Activated T-cell treated with anti-CD3 and anti-CD28 coated beads for 24 hours (primary cell): ENCODE results near the gene RABIF.
"Not testable (repeated sequence)": the region's sequence is repeated elsewhere in the genome, so short reads cannot be mapped to it uniquely, and the experiment has no call there.

Experiments used
- DNase-seq: peaks from one replicate; pipeline ENCODE4 v3.0.0-alpha.2; 2020; ENCODE audit warnings: low read depth

Gene RABIF

DNA sequence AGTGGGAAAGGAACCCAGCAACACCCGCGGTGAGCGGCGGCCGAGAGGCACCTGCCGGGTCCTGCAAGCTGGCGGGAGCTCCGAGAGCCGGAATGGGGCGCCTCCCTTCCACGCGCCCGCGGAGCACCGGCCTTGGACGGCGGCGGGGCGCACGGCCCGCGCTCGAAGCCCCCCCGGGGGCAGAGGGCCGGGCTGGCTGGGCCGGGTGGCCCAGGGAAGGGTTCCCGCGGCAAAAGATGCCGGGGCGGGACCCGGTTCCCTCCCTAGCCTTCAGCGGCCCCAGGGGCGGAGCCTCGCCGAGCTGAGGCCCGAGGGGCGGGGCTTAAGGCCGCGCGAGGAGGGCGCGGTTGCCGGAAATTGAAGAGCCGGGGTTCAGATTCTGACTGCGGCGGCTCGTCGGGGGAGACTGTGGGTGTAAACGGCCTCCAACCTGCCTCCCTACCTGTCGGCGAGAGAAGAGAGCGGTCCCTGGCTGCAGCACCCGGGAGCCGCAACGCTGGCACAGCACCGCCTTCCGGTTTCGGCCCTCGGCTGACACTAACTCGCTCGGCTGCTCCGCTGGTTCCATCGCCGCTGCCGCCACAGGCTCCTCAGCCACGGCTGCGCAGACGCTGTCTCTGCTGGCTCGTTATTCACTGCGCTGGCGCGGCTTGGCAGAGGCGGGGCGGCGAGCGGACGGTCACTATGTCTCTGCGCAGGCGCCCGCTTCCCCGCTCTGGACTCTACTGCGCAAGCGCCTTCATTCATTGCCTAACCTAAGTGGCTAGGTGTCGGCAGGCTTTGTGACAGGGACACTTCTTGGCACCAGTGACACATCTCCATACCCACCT lies at the start of gene RABIF:
TSS of gene RABIF (minus strand) at position 619 of the 830 bp plus-strand sequence. CDS start at position 568, 51 bp downstream.
- DNase-seq, result peak; percentile 97

DNA sequence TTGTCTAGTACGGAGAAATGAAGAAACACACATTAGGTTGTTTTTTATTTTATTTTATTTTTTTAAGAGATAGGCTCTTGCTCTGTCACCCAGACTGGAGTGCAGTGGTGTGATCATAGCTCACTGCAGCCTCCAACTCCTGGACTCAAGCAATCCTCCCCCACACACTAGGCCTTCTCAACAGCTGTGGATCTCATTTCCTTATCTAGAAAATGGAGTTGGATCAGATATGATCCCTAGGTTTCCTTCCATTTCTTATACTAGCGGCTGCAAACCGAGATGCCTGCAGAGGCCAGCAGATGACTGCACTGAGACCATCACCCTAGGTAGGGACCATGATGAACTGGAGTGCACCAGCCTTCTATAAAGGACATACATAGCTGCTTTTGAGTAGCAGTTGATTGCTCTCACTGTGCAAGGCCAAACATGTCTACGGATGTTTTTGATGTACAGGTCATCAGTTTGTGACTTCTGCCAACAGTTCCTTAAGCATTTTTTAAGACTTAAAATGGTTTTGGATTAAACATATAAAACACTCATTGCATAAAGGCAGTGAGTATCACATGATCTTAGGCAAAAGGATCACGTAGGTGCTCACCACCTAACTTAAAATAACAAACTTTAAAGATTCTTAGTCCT lies 49.5 kb upstream of the RABIF start:
- no peak for DNase-seq

DNA sequence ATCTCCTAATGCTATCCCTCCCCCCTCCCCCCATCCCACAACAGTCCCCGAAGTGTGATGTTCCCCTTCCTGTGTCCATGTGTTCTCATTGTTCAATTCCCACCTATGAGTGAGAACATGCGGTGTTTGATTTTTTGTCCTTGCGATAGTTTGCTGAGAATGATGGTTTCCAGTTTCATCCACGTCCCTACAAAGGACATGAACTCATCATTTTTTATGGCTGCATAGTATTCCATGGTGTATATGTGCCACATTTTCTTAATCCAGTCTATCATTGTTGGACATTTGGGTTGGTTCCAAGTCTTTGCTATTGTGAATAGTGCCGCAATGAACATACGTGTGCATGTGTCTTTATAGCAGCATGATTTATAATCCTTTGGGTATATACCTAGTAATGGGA lies 47.5 kb upstream of the RABIF start:
- not testable (repeated sequence) for DNase-seq

DNA sequence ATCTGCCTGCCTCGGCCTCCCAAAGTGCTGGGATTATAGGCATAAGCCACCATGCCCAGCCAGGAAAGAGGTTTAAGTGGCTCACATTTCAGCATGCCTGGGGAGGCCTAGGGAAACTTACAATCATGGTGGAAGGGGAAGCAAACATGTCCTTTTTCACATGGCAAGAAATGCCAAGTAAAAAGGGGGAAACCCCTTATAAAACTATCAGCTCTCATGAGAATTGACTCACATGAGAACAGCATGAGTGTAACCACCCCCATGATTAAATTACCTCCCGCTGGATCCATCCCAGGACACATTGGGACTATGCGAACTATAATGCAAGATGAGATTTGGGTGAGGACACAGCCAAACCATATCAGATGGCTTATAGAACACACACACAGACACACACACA lies 46.9 kb upstream of the RABIF start:
- no peak for DNase-seq

DNA sequence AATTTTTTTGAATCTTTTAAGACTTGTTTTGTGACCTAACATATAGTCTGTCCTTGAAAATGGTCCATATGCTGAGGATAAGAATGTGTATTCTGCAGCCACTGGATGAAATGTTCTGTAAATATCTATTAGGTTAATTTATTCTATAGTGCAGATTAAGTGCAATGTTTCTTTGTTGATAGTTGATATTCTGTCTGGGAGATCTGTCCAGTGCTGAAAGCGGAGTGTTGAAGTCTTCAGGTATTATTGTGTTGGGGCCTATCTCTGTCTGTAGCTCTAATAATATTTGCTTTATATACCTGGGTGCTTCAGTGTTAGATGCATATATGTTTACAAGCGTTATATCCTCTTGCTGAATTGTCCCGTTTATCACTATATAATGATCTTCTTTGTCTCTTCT lies 45.8 kb upstream of the RABIF start:
- no peak for DNase-seq

DNA sequence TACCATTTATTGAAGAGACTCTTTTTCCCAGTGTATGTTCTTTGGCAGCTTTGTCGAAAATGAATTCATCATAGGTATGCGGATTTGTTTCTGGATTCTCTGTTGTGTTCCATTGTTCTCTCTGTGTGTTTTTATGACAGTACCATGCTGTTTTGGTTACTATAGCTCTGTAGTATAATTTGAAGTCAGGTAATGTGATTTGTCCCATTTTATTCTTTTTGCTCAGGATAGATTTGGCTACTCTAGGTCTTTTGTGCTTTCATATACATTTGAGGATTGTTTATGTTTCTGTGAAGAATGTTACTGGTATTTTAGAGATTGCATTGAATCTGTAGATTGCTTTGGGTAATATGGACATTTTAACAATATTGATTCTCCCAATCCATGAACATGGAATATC lies 43.5 kb upstream of the RABIF start:
- DNase-seq, result no peak

DNA sequence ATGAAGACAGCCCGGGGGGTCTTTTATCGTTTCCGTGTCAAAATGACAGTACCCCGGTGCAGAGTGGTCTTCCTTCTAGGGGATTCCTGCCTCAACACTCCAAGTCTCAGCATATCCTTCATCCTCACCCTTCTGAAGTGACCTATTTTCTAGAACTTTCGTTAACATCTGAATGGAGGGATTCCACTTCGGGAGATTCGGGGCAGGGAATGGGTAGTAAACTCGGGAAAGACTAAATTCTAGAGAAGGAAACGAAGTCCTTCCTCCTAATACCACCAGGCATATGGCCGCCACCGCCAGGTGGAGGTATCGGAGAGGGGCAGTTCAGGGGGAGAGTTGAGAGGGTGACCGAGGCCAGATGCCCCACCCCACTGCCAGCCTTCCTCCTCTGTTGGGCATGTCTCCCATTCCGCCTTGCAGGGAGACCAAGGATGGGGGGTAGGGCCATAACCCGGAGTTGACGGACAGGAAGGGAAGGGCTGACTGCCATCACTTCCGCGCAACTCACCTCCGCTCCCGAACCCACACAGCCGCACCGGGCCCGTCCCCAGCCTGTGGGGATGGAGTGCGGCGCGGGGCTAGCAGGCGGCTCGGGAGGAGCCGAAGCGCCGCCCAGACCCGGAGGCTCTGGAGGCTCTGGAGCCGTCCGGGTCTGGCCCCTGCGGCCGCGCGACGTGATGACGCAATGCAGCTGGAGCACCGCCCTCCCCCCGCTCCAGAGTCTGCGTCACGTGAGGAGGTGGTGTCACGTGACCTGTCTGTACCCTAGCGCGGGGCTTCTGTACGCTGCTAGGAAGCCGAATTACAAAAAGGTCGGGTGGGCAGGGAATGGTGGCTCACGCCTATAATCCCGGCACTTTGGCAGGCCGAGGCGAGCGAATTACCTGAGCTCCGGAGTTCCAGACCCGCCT lies 37.9 kb upstream of the RABIF start, which contains the start of gene KLHL12:
TSS of gene KLHL12 (minus strand) at position 654 of the 911 bp plus-strand sequence. CDS start 2,072 bp downstream, outside the sequence.
- peak; percentile 92 for DNase-seq

DNA sequence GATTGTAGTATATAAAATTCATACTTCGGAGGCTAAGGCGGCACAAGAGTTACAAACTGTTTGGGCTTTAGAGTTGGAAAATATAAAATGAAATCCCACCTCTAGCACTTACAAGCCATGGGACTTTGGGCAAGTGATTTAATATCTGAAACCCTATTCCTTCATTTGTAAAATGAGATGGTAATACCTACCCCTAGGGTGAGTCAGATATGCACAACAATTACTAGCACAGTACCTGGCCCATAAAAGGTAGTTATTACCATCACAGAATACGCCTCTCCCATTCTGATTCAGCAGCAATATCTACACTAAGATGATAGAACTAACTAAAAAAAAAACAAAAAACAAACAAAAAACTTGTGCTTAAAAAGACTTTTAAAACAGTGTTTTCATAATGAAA lies 34.6 kb upstream of the RABIF start:
- no peak for DNase-seq

DNA sequence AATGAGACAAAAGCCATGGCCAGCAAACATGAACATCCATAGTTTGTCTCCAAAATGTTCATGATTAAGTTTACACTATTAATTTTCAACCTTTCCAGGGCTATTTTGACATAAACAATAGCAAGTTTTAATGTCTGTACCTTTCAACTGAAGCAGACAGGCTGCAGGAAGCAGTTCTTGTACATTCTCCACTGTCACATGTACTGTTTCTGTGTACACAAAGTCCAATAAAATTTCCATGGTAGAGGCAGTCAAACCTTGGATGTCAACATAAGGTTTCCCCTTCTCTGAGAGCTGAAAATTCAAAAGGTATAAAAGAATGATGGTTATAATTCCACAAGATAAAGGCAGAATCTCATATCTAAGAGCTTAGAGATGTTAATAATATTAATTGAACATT lies 30.7 kb upstream of the RABIF start:
- no peak for DNase-seq

DNA sequence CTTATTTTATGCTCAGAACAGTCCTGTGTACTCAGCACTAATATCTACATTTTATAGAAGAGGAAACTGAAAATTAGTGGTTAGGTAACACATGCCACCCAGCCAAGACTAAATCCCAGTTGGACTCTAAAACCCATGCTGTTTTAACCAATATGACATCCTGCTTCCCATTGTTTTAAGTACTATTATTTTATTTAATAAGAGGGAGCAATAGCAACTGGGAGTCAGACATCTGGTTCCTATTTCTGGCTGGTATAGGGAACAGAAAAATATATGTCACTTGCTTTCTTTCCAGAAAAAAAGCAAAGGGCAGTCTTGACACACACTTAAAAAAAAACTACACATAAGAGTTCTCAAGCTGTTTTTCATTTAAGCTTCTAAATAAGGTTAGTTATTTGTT lies 26.2 kb upstream of the RABIF start:
- no peak for DNase-seq

DNA sequence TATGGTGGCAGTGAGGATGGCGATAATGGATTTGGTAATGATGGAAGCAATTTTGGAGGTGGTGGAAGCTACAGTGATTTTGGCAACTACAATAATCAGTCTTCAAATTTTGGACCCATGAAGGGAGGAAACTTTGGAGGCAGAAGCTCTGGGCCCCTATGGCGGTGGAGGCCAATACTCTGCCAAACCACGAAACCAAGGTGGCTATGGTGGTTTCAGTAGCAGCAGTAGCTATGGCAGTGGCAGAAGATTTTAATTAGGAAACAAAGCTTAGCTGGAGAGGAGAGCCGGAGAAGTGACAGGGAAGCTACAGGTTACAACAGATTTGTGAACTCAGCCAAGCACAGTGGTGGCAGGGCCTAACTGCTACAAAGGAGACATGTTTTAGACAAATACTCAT lies 23.5 kb upstream of the RABIF start:
- DNase-seq, result not testable (repeated sequence)

DNA sequence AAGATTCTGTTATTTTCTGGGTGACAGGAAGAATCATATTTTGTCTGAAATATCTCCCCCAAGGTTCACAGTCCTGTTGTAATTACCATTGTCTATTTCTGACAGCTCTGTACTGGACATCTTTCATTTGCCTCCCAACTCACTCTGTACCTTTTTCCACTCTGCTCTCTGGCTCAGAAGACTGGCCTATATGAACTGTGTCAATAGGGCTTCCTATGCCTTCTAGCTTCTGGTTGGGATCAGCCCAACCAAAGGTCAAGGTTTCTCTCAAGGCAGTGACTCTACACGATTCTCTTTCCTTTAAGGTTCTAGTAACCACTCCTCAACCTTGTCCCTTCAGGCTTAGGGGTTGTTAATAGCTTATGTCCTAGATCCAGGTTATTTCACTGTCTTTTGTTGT lies 20.5 kb upstream of the RABIF start:
- no peak for DNase-seq

DNA sequence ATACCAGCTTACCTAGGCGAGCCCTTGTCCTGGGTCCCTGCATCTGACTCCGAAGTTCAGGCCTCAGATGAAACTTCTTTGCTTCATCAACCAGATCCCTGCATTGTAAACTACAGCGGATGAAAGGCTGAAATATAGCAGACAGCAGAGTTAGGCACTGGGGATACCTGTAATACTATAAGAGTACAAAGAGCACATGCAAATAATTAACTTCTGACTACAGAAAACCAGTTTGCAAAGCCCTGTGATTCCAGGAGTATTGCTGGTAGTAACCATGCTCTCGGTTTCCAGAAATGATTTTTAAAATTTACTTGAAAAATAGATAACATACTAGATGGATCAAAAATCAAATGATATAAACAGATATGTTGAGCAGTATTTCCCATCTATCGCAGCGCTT lies 20.0 kb upstream of the RABIF start:
- DNase-seq, result no peak

DNA sequence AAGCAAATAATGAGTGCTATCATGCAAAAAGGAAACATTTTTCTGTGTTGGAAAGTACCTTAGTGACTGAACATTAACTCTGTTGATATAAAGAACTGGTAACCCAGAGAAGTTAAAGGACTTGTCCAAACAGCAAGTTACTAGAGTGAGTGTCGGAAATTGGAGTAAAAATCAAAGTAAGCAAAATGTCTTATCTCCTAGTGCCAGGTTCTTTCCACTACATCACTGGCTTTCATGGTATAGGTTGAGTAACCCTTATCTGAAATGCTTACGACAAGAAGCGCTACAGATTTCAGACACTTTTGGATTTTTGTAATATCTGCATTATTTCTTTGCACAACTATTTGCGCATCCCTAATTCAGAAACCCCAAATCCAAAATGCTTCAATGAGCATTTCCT lies 16.4 kb upstream of the RABIF start:
- DNase-seq, result no peak

DNA sequence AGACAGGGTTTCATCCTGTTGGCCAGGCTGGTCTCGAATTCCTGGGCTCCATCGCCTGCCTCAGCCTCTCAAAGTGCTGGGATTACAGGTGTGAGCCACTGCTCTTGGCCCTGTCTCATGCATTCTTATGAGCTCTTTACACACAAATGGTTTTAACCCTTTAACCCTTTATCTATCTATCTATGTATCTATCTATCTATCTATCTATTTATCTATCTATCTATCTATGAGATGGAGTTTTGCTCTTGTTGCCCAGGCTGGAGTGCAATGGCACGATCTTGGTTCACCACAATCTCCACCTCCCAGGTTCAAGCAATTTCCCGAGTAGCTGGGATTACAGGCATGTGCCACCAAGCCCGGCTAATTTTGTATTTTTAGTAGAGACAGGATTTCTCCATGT lies 14.9 kb upstream of the RABIF start:
- not testable (repeated sequence) for DNase-seq

DNA sequence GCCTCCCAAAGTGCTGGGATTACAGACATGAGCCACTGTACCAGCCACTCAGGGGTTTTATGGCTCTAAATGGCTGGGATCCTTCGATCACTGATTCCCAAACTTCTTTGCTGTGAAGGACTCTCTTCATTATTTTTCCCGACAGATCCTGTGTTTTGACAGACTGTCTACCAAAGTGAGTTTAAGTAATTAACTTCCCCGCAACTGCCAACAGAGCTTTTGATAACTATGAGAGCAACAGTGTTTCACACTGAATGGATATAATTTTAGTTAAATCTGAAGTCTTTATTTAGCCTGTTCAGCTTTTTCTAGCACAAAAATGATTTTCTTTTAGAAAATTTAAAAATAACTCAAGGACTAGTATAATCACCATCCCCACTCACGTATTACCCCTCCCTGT lies 12.6 kb upstream of the RABIF start:
- DNase-seq, result no peak

DNA sequence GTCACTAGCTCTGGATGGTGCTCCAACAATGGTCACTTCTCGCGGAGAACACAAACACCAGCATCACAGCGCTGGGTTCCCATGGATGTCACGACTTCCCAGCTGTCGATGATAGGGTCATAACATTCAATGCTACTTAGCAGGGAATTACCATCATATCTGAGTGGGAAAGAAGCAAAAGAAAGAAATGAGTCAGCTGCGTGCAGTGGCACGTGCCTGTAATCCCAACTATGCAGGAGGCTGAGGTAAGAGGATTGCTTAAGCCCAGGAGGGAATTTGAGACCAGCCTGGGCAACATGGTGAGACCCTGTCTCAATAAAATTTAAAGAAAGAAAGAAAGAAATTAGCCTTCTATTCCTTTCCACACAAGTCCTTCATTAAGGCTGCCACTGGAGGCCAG lies 3.6 kb upstream of the RABIF start:
- no peak for DNase-seq

DNA sequence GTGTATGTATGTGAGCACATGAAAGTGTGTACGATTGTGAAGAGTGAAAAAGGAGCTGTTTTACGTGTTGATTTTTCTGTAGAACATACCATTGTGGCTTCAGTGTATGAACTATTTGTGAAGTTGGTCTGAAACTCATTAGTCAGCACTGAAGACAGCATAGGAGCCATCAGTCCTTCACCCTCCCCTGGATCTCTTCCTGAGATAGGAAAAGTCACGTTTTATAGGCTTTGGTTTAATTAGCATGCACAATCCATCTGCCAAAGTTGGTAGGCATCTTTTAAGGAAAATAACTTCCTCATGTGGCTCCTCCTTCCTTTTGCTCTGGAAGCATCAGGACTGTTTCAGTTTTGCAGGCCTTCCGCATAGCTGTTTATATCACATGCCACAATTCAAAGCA lies 1.4 kb upstream of the RABIF start:
- no peak for DNase-seq

DNA sequence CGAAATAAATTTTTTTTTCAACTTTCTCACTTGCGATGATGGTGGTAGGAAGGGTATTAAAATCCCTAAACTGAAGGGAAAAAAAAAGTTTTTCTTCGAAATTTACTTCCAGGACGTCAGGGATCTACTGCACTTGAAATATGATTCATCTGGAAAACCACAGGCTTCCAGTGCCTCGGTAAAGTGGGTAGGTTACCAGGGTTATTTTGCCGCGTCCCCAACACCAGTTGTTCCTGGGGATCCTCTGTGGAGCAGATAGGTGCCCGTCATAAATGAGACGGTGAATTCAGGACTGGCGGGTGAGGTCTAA lies 773 bp downstream of the RABIF start:
- DNase-seq, result no peak

DNA sequence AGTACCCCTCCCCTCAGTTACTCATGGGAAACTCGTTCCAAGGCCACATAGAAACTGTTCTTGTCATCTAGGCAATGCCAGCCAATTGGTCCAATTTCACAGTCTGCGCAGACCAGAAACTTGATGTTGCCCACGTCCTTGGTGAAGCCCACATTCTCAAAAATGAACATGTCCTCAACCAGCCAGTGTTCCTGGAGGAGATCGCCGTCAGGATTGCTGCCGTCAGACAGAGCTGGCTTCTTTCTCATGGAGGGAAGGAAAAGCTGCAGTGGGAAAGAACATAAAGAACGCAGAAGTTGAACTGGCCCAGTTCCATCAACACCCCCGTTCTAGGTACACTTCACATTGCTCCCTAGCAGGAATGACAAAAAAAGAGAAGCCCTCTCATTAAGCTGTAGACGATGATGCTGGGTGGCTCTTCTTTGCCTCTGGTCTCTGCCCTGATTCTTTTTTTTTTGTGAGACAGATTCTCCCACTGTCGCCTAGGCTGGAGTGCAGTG lies 7.9 kb downstream of the RABIF start:
- no peak for DNase-seq

DNA sequence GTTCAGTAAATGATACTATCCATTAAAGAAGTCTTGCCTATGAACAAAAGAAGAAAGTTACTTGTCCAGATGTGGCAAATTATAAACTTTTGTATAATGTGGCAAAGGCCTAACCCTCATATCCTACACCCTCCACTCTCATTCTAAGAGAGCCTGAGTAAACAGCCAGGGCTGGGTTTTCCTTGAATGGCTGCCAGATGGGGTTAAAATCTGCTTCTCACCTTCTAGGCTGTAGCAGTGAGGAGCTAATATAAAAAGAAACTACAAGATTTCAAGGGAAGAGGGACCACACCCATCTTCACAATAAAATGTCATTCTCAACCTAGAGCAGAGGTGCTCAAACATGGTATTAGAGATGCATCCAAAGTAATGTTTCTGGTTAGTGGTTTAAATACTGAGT lies 8.9 kb downstream of the RABIF start:
- no peak for DNase-seq

DNA sequence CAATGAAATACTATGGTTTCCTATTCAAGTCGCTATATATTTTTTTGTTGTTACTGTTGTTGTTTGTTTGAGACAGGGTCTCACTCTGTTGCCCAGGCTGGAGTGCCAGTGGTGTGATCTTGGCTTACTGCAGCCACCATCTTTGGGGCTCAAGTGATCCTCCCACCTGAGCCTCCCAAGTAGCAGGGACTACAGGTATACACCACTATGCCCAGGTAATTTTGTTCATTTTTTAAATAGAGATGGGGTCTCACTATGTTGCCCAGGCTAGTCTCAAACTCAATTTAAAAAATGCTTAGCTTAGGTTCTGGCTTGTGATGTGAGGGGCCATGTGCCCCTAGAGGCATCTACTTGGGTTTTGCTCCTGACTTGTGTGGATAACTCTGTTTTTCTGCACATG lies 9.8 kb downstream of the RABIF start:
- no peak for DNase-seq

DNA sequence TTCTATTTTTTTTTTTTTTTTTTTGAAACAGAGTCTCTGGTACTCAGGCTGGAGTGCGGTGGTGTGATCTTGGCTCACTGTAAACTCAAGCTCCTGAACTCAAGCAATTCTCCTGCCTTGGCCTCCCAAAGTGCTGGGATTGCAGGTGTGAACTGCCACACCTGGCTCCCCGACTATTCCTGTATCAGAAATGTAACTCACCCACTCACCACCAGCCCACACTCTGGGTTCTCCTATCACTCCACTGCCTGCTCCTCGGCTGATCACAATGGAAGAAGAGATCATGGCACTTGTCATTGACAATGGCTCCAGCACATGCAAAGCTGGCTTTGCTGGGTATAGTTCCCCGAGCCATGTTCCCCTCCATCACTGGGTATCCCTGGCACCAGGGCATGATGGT lies 15.9 kb downstream of the RABIF start:
- DNase-seq, result no peak
